GM18507 (cell line): ENCODE measurements around the gene VGF.

Source experiments
- DNase-seq: peaks from one replicate; pipeline ENCODE4 v3.0.0; 2011; ENCODE audit warnings: low read depth; ENCODE audit not compliant: insufficient read length; ENCODE audit errors: extremely low spot score
- FAIRE-seq: peaks from 2 replicates; lab custom pipeline; 2011; peaks lifted over from hg19 to GRCh38; lab: Jason Lieb, UNC

Gene VGF

GRCh38 chr7:101168412-101169049 is 3.2 kb upstream of the VGF start:
- no peak for DNase-seq
- no peak for FAIRE-seq

- FAIRE-seq (no peak), DNase-seq (no peak)
Observed at GRCh38 chr7:101167645-101168411, 2.5 kb upstream of the VGF start.

GRCh38 chr7:101166909-101167644 is 1.7 kb upstream of the VGF start:
- FAIRE-seq (no peak), DNase-seq (no peak)

GRCh38 chr7:101166648-101166908 is 1.2 kb upstream of the VGF start:
- FAIRE-seq (no peak), DNase-seq (no peak)

GRCh38 chr7:101165958-101166647 is 734 bp upstream of the VGF start:
- FAIRE-seq = no peak
- no peak for DNase-seq

GRCh38 chr7:101164071-101164840 is 1.1 kb downstream of the VGF start:
- DNase-seq (no peak), FAIRE-seq (no peak)

GRCh38 chr7:101163279-101164070 is 1.9 kb downstream of the VGF start:
- no peak for DNase-seq
- no peak for FAIRE-seq

GRCh38 chr7:101162551-101163278 is 2.7 kb downstream of the VGF start:
- DNase-seq (no peak), FAIRE-seq (no peak)

GRCh38 chr7:101161692-101162471 is 3.5 kb downstream of the VGF start:
- FAIRE-seq = no peak

GRCh38 chr7:101160910-101161309 is 4.5 kb downstream of the VGF start:
- DNase-seq = no peak
- no peak for FAIRE-seq

More at GRCh38 chr7:101161692-101162471, 3.5 kb downstream of the VGF start:
- no peak for DNase-seq

GRCh38 chr7:101159696-101160674 is 5.4 kb downstream of the VGF start:
- FAIRE-seq (no peak), DNase-seq (no peak)

GRCh38 chr7:101156866-101157589 is 8.3 kb downstream of the VGF start:
- FAIRE-seq (no peak), DNase-seq (no peak)

- FAIRE-seq (no peak), DNase-seq (no peak)
Observed at GRCh38 chr7:101156277-101156676, 9.1 kb downstream of the VGF start.

- DNase-seq (no peak), FAIRE-seq (no peak)
Observed at GRCh38 chr7:101155303-101155702, 10.1 kb downstream of the VGF start.

GRCh38 chr7:101154693-101155102 is 10.7 kb downstream of the VGF start:
- DNase-seq (no peak), FAIRE-seq (no peak)
